Stimulated activated CD8-positive, alpha-beta memory T cell treated with anti-CD3 and anti-CD28 coated beads, Interleukin-12 subunit alpha, Interleukin-12 subunit beta, amount 100 ng/mL, for 24 hours (primary cell): ENCODE data around the gene HOXC9.
"Not testable (repeated sequence)": the region's sequence is repeated elsewhere in the genome, so short reads cannot be mapped to it uniquely, and the experiment has no call there.

Experiments
- DNase-seq: peaks from one replicate; pipeline ENCODE4 v3.0.0-alpha.2; 2020; ENCODE audit errors: extremely low read depth

Gene HOXC9

GRCh38 chr12:54040148-54040494 is 40.2 kb downstream of the HOXC9 start:
- no peak for DNase-seq

GRCh38 chr12:54040648-54041047 is 40.7 kb downstream of the HOXC9 start:
- no peak for DNase-seq

- DNase-seq: no peak
These were observed 41.2 kb downstream of the HOXC9 start for GRCh38 chr12:54041097-54041690.

GRCh38 chr12:54042033-54042432 is 42.1 kb downstream of the HOXC9 start:
- not testable (repeated sequence) for DNase-seq

GRCh38 chr12:54042970-54043853 is 43.3 kb downstream of the HOXC9 start:
- no peak for DNase-seq

GRCh38 chr12:54044425-54045103 is 44.6 kb downstream of the HOXC9 start:
- no peak for DNase-seq

GRCh38 chr12:54045401-54045800 is 45.4 kb downstream of the HOXC9 start:
- no peak for DNase-seq

GRCh38 chr12:54045868-54046521 is 46.0 kb downstream of the HOXC9 start:
- no peak for DNase-seq

- no peak for DNase-seq
These were observed 46.8 kb downstream of the HOXC9 start for GRCh38 chr12:54046809-54047159.

GRCh38 chr12:54047160-54047963 is 47.4 kb downstream of the HOXC9 start:
- DNase-seq: no peak

- DNase-seq: no peak
These were observed 48.0 kb downstream of the HOXC9 start for GRCh38 chr12:54047964-54048303.

GRCh38 chr12:54048406-54049093 is 48.6 kb downstream of the HOXC9 start:
- no peak for DNase-seq

GRCh38 chr12:54049108-54049507 is 49.1 kb downstream of the HOXC9 start:
- DNase-seq: no peak

GRCh38 chr12:54050482-54050810 is 50.5 kb downstream of the HOXC9 start:
- DNase-seq: no peak

GRCh38 chr12:54051026-54051842 is 51.3 kb downstream of the HOXC9 start:
- no peak for DNase-seq

GRCh38 chr12:54051874-54052437 is 52.0 kb downstream of the HOXC9 start:
- no peak for DNase-seq

- DNase-seq: no peak
These were observed 52.6 kb downstream of the HOXC9 start for GRCh38 chr12:54052438-54053002.
